Kidney (tissue), 14 donors: Measurements from ENCODE around the gene PKNOX2. TPM values are rescaled to one million over a fixed set of nuclear protein-coding genes. Genes with fewer than 3 reads are reported as not detected.

Source experiments
- DNase-seq, 5 donors: peaks; one replicate each; pipeline ENCODE4 v3.0.0-alpha.2; 2013 to 2020
- FAIRE-seq: peaks from 2 replicates; lab custom pipeline; 2012; peaks lifted over from hg19 to GRCh38; lab: Jason Lieb, UNC
- H3K27ac ChIP-seq, 2 donors: one replicate each; pipeline ENCODE4 v1.7.0; 2013; ENCODE audit warnings: low read depth in 2 of 2, low read length in 2 of 2, inconsistent platforms in 1 of 2
- H3K27me3 ChIP-seq: one replicate; pipeline ENCODE4 v1.7.1; 2013; ENCODE audit warnings: low read length, inconsistent platforms; ENCODE audit not compliant: control insufficient read depth, insufficient read depth
- H3K36me3 ChIP-seq, 3 donors: one replicate each; pipeline versions ENCODE4 v1.7.0 to v1.7.1; 2013; ENCODE audit warnings: low read length in 3 of 3, control low read depth in 1 of 3, inconsistent platforms in 1 of 3; ENCODE audit not compliant: insufficient read depth in 3 of 3, control insufficient read depth in 2 of 3
- H3K4me1 ChIP-seq, 3 donors: one replicate each; pipeline versions ENCODE4 v1.7.0 to v1.7.1; 2013; ENCODE audit warnings: low read length in 3 of 3, inconsistent platforms in 1 of 3, low read depth in 1 of 3; ENCODE audit not compliant: control insufficient read depth in 2 of 3, insufficient read depth in 2 of 3
- H3K4me3 ChIP-seq, 3 donors: one replicate each; pipeline versions ENCODE4 v1.7.0 to v1.8.1; 2013; ENCODE audit warnings: low read length in 3 of 3, control low read depth in 1 of 3, inconsistent platforms in 1 of 3
- H3K9ac ChIP-seq, 3 donors: one replicate each; pipeline versions ENCODE4 v1.7.0 to v1.7.1; 2013; ENCODE audit warnings: low read length in 3 of 3, control low read depth in 1 of 3, inconsistent platforms in 1 of 3
- H3K9me3 ChIP-seq, 3 donors: one replicate each; pipeline versions ENCODE4 v1.7.0 to v1.7.1; 2013; ENCODE audit warnings: low read length in 3 of 3, control low read depth in 1 of 3, inconsistent platforms in 1 of 3; ENCODE audit not compliant: control insufficient read depth in 2 of 3, insufficient read depth in 1 of 3
- intact Hi-C: fragments of 100-400 bp; cut with DNase I; formaldehyde crosslinking; loops from one replicate; pipeline ENCODE4 v1.11.1; 2022
- polyA plus RNA-seq: library from polyadenylated mRNA; stranded (reverse); fragments of 350-450 nt; fragmentation: Illumina TruSeq; extraction: RNeasy Lipid Tissue Mini Kit (QIAGEN cat#74804); gene quantifications from one replicate; pipeline ENCODE4 v1.2.3, GENCODE V29; 2014; ENCODE audit warnings: low read depth, low replicate concordance; ENCODE audit not compliant: insufficient read depth
- total RNA-seq: library from RNA; stranded (reverse); fragmentation: NEBNext Ultra II Directional; extraction: Animal tissue kit (Norgen Biotek cat#: 25700); gene quantifications from one replicate; pipeline ENCODE4 v1.2.1, GENCODE V29; 2021
- TF ChIP-seq, protein P1 (sequence below): IDR thresholded peaks from 3 replicates; pipeline ENCODE4 v1.5.1; 2012; ENCODE audit warnings: mild to moderate bottlenecking, moderate library complexity, borderline replicate concordance; ENCODE audit not compliant: insufficient read depth; ENCODE audit errors: extremely low read depth
- donor health status: control.
- donor health status: control.
- donor health status: control.
- donor health status: control.
- donor health status: control.
- donor health status: DM: yes; HTN: yes; CAD: no.
- donor health status: Normal renal cell carcinoma (clear cell type).

PKNOX2 gene
- total and polyA plus RNA-seq, 2 donors from 2014 or later = 1.5 to 6.0 TPM

DNA sequence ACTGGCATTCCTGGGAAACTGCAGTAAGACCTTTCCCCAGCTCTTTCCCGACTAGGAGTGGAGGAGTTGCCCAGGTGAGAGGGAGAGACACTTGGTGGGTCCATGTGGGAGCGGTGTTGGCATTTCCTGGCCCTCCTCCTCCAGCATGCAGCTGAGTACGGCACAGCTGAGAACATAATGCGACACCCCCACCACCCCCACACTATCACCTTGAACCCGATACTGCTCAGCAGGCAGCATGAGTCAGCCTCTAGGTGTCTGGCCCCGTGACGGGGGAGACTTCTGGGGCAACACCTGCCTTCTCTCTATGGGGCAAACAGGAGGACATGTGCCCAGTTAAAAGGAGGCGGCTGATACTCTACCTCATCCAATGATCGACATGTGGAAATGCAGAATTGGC, 64.4 kb downstream of the PKNOX2 start:
- H3K4me1 ChIP-seq = peaks cover 0 to 2% (median 0%) of the 10 kb centered on the region in 3 donors
- TF ChIP-seq, protein P1, sequence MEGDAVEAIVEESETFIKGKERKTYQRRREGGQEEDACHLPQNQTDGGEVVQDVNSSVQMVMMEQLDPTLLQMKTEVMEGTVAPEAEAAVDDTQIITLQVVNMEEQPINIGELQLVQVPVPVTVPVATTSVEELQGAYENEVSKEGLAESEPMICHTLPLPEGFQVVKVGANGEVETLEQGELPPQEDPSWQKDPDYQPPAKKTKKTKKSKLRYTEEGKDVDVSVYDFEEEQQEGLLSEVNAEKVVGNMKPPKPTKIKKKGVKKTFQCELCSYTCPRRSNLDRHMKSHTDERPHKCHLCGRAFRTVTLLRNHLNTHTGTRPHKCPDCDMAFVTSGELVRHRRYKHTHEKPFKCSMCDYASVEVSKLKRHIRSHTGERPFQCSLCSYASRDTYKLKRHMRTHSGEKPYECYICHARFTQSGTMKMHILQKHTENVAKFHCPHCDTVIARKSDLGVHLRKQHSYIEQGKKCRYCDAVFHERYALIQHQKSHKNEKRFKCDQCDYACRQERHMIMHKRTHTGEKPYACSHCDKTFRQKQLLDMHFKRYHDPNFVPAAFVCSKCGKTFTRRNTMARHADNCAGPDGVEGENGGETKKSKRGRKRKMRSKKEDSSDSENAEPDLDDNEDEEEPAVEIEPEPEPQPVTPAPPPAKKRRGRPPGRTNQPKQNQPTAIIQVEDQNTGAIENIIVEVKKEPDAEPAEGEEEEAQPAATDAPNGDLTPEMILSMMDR = no peak
- intact Hi-C loops = no loop called here
- H3K27ac ChIP-seq = no peak overlapping the region
- no peak overlapping the region for H3K4me3 ChIP-seq
- no peak overlapping the region for H3K9ac ChIP-seq
- no peaks in the 10 kb centered on the region for H3K9me3 ChIP-seq
- no peaks in the 10 kb centered on the region for H3K27me3 ChIP-seq
- FAIRE-seq (no peak), DNase-seq (peak in 4 of 5 donors; percentile 74 to 81 (median 76))
- no peaks in the 10 kb centered on the region for H3K36me3 ChIP-seq

DNA sequence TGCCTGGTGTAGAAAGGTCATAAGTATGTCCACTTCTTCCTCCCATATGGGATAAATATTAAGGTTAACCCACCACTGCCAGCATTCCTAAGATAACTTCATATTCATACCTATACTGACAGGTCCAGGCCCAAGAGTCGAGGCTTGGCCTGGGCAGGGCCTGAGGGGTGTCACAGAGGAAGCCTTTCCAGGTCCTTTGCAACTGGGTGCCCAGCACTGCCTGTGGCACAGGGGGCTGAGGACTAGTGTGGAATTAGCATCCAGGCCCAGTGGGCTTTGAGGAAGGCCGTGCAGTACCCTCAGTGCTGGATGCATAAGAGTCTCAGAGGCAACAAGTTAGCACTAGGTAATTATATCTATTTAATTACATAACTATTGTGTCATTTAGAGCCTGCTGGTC, 65.4 kb downstream of the PKNOX2 start:
- FAIRE-seq (no peak), DNase-seq (no peak)
- no peak overlapping the region for H3K9ac ChIP-seq
- TF ChIP-seq, protein P1 = no peak
- no peaks in the 10 kb centered on the region for H3K36me3 ChIP-seq
- intact Hi-C loops = no loop called here
- no peak overlapping the region for H3K4me3 ChIP-seq
- no peaks in the 10 kb centered on the region for H3K27me3 ChIP-seq
- H3K27ac ChIP-seq = no peak overlapping the region
- H3K4me1 ChIP-seq = no peaks in the 10 kb centered on the region
- H3K9me3 ChIP-seq = no peaks in the 10 kb centered on the region

DNA sequence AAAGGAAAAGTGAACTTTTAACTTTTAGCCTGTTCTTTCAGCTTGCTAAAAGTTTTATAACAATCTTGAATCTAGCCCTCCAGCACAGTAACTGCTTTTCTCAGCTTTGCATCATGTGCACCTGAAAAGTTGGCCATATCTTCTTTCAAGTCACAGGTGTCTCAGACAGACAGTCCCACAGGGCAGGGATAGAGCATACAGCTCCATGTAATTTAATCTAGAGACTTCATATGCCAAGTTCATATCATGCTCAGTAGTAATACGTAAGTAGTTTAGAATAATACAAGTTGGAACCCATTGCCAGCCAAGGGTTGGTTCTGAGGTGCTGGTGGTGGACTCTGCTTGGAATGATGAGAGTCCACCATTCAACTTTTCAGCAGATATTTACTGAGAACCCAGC, 68.6 kb downstream of the PKNOX2 start:
- intact Hi-C loops = no loop called here
- Histone ChIP-seq H3K4me3 (no peak overlapping the region), H3K9ac (no peak overlapping the region), H3K27me3 (no peaks in the 10 kb centered on the region), H3K4me1 (no peaks in the 10 kb centered on the region), H3K36me3 (no peaks in the 10 kb centered on the region), H3K27ac (no peak overlapping the region), H3K9me3 (no peaks in the 10 kb centered on the region)
- TF ChIP-seq, protein P1 = no peak
- FAIRE-seq (no peak), DNase-seq (no peak)

DNA sequence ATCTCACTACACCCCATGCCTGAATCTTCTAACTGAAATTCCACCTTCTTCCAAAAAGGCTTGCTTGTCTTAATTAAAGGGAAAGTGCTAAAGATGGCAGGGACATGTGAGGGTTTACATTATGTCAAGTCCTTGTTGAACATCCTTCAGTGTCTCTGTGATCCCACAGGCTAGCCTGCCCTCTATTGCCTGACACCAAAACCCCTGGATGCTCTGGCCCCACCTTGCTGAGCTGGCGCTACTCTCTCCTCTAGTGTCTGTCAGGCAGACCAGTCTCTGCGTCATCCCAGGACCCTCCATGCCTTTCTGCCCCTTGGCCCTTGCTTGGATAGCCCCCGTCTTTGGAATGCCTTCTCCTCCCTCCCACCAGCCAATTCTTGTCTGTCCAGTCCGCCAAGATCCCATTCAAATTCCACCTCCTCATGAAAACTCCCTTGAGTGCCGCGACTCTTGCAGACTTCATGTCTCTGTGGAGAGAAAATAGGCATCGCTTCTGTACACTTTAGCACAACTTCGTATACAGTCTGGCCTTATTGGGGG, 69.3 kb downstream of the PKNOX2 start:
- H3K9me3 ChIP-seq = no peaks in the 10 kb centered on the region
- no peak for FAIRE-seq
- no peaks in the 10 kb centered on the region for H3K27me3 ChIP-seq
- H3K9ac ChIP-seq = no peak overlapping the region
- H3K27ac ChIP-seq = no peak overlapping the region
- TF ChIP-seq, protein P1 = no peak
- H3K36me3 ChIP-seq = no peaks in the 10 kb centered on the region
- intact Hi-C loops = no loop called here
- H3K4me1 ChIP-seq = no peaks in the 10 kb centered on the region
- DNase-seq = peak in 1 of 5 donors; percentile 49
- no peak overlapping the region for H3K4me3 ChIP-seq
